ENCODE results near the gene S100A2.
"Not testable (repeated sequence)": the region's sequence is repeated elsewhere in the genome, so short reads cannot be mapped to it uniquely, and the experiment has no call there.

Gene S100A2

DNA sequence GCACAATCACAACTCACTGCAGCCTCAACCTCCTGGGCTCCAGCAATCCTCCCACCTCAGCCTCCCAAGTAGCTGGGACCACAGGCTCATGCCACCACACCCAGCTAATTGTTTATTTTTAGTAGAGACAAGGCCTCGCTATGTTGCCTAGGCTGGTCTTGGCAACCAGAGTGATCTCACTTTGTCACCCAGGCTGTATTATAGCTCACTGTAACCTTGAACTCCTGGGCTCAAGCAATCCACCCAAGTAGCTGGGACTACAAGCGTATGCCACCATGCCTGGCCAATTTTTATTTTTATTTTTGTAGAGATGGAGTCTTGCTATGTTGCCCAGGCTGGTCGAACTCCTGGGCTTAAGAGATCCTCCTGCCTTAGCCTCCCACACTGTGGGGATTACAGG lies 3.6 kb downstream of the S100A2 start:
- not testable (repeated sequence) for DNase-seq

DNA sequence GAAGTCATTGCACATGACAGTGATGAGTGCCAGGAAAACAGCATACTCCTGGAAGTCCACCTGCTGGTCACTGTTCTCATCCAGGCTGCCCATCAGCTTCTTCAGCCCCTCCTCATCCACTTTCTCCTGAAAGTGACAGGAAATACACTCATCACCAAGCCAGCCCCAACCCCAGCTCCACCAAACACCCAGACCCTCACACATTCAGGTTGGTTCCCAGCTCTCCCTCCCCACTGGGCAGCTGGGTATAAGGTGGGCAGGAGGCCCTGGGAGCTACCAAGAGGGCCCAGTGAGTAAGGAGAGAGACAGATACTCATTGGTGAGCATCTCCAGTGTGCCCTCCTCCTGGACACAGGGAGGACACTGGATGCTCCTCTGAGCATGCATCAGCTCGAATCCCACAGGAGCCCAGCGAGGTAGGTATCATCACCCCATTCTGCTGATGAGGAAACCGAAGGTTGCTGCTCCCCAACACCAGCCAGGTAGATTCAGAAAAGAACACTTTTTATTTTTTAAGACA lies 4.1 kb downstream of the S100A2 start:
- DNase-seq: no peak

DNA sequence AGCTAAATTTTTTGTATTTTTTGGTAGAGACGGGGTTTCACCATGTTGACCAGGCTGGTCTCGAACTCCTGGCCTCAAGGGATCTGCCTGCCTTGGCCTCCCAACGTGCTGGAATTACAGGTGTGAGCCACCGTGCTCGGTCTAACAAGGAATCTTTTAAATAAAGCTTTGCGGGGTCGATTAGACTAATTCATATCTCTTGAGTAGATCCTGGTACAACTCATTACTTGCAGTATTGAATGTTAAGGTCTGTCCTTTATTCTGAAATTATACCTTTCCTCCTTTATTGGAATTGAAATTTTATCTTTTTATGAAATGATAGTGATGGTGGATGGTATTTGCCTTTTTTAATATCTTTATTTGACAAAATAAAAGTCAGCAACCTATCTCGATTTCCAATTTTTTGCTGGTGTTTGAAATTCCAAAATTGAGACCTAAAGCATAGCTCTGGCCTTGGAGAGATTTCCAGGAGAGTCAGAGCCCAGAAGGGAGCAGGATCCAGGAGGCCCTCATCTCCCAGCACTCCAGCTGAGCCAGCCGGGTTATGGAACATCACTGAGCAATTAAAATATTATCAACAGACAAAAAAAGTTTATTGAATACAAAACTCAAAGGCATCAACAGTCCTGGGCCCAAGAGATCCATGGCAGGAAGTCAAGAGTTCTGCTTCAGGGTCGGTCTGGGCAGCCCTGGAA lies 4.7 kb downstream of the S100A2 start:
- DNase-seq: no peak

DNA sequence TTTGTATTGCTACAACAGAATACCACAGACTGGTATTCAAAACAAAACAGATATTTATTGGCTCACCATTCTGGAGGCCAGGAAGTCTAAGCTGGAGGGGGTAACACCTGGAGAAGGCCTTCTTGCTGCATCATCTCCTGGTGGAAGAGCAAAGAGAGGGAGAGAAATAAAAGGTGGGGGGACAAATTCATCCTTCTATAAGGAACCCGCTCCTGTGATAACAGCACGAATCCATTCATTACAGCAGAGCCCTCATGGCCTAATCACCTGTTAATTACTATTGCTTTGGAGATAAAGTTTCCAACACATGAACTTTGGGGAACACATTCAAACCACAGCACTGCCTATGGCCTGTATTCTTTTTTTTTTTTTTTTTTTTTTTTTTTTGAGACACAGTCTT lies 5.4 kb downstream of the S100A2 start:
- DNase-seq: no peak

DNA sequence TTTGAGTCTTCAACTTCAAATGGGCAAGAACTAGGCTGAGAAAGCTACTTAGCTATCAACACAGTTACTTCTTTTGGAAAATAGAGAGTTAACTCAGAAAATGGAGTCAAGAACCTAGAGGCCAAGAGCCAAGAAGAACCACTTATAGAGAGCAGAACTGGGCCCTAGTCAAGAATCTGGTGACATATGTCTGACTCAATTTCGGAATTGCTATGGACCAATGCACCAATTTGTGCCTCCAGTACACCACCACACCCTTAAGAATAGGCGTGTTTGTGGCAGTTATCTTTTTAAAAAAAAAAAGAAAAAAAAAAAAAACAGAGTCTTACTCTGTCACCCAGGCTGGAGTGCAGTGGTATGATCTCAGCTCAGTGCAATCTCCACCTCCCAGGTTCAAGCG lies 7.8 kb downstream of the S100A2 start:
- no peak for DNase-seq

DNA sequence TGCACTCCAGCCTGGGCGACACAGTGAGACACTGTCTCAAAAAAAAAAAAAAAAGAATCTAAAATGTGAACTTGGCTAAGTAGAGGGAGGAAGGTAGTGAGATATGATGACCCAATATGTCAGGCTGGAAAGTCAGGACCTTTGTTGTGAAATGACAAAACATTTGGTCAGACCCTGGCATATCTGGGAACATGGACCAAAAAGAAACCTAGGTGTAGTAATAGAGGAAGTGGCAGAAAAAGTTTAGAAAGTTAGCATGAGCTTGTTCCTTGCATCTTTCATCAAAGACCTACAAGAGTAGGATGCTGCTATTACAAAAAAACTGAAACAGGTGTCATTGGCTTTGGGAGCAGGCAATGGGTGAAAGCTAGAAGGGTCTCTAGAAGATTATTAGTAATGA lies 9.3 kb downstream of the S100A2 start:
- no peak for DNase-seq

DNA sequence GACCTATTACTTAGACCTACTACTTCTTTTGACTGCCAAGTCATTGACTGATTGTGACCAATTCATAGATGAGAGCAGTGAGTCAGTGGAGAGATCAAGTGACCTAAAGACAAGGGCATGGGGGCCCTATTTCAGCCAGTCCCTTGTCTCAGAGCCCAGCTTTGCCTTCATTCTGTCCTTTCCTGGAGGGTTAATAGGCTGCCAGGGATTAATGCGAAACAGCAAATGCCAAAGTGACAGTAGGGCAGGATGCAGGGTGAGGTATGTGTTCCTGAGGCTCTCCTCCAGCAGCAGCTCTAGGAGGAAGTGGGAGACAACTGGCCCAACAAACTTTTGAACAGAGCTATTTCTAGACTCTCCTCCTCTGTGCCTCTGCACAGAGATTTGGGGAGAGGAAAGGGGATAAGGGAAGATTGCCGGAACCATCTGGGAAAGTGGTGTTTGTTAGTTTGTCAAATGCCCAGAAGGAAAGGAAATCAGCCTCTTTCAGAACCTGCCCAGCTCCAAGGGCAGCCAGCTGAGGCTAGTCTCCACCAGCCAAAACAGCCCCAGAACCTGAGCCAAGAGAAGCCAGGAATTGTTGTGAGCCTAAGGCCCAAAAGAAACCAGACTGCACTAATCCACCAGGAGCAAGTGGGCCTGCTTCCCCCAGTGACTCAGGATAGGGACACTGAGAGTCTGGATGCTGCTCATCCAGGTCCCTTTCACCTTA lies 11.7 kb downstream of the S100A2 start:
- DNase-seq: peak; percentile 60

DNA sequence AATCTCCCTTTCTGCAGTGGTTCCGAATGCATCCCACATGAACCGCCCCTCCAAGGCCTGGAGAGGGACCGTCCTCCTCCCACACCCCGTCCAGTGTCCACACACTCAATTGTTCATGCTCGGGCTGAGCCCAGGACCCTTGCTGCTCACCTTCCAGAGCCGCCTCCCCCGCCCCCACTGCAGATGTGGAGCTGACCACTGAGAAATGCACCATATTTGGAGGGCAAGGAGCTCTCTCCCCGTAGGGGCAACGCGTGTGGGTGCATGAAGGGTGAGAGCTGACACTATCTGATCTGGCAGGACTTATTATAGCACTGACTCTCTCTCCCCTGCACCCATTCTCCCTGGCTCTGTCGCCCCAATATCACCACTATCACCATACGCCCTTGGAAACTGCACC lies 12.5 kb downstream of the S100A2 start:
- DNase-seq: no peak

DNA sequence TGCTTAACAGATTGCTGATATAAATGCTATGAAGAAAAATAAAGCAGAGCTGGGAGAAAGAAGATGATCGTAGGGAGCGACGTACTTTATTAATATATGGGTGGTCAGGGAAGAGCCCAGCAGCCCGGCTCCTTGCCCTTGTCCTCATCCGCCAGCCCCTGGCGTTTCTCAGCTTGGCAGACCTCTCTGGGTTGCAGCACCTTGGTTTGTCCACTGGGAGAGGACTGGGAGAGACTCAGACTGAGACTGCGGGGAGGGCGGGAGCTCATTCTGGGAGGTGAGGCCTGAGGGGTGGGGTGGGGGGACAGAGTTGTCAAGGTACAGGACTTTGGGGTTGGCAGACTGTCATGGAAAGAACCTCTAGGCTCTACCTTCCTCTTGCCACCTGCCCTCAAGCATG lies 13.3 kb downstream of the S100A2 start:
- no peak for DNase-seq

DNA sequence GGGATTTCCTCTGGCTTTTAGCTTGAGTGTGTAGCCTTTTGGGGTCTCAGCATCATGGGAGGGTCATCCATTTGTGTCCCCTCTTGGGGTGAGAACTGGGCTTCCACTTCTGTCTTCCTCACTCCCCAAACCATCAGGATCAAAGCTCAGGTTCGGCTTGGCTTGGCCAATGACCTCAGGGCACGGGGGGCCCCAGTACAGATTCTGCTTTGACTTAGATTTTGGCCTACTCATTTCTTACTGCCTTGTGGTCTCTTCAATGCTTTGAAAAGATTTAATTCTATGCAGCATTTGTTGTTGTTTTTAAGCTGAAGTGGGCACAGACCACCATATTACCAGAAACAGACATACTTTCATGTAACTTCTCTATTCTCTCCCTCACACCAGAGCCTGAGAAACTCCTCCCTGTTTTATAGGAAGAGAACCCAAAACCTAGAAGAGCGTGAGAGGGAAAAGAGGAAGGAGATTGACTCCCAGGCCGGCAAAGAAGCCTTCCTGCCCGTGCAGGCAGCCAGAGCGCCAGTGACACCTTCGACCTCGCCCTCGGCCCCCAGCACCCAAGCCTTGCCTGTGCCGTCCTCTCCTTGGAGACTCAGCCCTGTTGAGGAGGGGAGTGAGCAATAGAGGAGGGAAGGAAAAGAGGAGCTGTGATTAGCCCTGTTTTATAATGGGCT lies 14.7 kb downstream of the S100A2 start:
- no peak for DNase-seq

DNA sequence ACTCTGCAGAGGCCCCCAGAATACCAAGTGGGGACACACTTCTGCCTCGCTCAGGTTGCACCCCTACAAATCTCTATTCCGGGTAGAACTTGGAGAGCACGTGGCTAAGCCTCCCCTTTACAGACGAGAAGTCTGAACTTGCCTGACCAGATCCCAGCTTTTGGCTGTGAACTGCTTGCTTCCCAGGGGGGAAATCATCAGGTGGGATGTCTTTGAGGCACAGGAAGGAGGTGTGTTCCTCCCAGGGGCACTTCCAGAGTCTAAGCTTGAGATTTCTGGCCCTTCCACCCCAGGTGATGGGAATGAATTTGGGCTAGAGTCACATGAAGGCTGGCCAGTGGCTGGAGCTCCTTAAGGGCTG lies 15.3 kb downstream of the S100A2 start:
- DNase-seq: no peak

DNA sequence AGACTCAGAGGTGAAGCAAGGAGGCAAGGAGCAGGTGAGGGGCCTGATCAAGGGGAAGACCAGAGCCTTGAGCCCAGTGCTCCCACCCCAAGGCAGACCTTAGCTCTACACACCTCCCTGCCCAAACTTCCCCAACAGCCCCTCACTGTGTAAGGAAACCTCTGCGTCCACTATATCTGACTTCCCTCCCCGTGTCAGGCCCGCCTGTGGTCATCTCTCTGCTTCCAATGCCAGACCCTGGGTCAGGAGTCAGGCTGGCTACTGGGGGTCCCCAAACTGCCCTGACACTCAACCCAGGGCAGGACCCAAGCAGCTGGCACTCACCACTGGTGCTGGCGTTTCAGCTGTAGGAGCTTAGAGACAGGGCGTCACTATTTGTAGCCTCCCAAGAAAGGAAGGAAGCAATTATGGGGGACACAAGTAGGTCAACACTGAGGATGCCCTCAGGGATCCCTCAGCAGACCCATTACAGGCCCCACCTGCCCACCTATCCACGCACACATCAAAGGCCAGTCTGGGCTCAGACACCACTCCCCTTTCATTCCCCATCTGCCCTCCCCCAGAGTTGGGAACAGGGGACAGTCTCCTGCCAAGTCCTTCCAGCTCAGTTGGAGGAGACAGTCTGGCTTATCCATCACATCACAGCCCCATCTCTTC lies 15.8 kb downstream of the S100A2 start:
- DNase-seq: no peak

DNA sequence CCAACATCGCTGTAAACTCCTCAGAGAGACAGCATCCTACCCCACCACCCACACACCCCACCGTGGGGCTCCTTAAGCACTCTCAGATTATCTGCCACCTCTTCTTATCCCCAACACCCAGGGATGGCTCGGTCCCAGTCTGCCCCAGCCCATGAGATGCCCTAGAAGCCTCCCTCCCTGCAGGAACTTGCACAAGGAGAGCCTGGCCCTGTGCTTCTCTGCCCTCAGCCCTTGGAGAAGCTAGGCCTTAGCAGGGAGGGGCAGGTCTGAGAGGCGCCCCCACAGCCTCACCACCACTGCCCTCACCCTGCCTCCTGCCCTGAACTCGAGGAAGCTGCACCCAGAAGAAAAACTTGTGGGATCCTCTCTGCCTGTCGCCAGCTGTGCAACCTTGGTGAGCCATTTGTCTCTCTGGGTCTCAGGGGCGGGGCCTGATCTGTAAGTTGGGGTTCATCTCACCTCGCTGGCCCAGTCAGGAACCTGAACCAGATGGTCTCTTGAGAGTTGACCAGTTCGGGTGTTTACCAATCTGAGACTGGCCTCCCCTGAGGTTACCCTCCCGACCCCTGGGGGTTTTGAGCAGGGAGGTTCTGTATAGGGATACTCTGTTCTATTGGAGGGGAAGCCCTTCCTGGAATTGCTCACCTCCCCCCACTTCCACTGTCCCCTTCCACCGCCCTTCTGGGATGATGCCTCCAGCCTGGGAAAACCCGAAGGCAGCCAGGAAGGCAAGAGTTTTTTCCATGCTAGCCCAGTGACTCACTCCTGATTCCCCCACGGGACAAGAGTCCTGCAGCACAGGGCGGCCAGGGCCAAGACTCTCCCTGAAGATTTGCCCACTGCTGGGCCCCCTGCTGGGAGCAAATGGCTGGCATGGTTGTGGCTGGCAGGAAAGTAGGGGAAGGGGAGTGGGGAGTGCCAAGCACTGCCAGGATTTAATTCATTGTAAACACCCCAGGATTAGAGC lies 16.6 kb downstream of the S100A2 start, which contains the start of gene S100A3:
Gene S100A3 (minus strand): TSS at position 537 of the 967 bp plus-strand sequence. CDS start 773 bp downstream, outside the sequence.
- peak; percentile 61 for DNase-seq

DNA sequence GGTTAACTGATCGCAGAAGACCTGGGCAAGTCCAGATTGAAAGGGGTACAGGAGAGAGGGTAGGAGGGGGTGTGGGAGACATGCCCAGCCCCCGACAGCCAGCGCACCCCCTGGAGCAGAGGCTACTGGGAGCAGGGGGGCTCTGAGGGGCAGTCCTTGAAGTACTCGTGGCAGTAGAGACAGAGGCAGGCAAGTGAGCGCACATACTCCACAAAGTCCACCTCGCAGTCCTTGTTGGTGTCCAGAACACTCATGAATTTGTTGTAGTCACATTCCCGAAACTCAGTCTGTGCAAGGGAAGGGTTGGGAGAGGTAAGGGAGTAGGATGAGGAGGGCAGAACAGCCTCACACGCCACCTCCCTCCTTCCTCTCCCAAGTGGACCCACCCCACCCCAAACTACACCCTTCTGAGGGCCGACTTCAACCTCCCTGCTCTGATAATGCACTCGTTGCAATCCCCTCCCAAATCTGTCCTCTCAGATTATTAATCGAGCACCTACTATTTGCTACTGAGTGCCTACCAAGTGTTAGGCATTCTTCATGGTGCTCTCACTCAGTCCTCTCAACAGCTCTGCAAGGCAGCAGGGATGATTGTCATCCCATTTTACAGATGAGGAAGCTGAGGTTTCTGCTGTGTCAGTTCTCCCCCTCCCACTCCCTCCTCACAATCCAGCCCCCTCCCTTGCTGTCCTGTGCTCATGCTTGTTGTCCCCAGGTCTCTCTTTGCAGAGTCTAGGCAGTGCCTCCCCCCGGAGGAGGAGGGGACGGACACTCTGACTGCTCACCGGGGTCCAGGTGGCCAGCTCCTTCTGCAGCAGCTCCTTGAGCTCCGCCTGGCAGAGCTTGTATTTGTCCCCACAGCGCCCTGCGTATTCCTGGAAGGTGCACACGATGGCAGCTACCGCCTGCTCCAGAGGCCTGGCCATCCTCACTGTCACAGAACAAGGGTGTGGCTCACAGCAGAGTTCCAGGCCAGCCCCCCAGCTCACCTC lies 17.8 kb downstream of the S100A2 start:
- DNase-seq: no peak

DNA sequence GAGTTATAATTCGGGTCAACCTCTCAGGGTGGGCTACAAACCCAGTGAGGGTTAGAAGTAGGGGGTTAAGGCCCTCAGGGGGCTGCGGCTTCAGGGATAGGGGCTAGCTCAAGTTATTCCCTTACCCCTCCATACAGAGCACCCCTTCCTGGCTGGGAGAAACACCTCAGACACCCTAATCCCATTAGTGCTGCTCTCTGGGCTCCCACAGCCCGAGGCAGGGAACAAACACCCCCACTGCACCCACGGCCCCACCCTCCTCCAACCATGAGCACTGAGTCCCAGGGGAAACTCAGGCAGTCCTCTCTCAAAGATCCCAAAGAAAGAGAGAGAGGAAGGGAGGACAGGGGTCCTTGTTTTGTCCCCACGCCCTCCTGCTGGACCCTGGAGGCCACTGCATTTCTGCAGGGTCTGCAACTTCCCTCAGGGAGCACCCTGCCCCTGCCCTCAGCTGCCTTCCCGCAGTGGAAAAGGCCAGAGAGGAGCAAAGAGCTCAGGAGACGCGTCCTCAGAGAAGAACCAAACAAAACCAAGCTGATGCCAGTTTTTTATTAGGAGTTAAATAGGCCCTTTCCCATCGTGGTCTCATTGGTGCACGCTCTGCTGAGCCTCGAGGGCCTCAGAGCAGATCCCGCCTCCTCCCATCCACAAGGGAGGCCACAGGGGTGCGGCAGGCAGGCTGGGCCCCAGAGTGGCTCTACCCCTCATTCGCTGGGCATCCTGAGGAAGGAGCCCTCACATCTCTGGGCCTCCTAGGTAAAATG lies 18.7 kb downstream of the S100A2 start:
- DNase-seq: no peak

DNA sequence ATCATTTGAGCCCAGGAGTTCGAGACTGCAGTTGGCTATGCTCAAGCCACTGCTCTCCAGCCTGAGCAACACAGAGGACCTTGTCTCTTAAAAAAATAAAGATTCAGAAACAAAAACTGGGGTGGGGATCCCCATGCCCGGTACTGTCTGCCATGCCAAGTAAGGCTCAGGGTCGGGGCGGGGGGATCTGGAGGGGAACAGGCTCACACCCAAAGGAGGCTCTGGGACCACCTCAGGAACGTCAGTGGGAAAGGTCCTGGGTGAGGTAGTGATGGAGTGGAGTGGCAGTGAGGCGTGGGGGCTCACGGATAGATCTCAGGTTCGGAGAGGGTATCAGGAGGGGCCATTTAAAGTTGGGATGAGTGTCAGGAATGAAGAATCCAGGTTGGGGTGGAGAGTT lies 19.3 kb downstream of the S100A2 start:
- DNase-seq: no peak

DNA sequence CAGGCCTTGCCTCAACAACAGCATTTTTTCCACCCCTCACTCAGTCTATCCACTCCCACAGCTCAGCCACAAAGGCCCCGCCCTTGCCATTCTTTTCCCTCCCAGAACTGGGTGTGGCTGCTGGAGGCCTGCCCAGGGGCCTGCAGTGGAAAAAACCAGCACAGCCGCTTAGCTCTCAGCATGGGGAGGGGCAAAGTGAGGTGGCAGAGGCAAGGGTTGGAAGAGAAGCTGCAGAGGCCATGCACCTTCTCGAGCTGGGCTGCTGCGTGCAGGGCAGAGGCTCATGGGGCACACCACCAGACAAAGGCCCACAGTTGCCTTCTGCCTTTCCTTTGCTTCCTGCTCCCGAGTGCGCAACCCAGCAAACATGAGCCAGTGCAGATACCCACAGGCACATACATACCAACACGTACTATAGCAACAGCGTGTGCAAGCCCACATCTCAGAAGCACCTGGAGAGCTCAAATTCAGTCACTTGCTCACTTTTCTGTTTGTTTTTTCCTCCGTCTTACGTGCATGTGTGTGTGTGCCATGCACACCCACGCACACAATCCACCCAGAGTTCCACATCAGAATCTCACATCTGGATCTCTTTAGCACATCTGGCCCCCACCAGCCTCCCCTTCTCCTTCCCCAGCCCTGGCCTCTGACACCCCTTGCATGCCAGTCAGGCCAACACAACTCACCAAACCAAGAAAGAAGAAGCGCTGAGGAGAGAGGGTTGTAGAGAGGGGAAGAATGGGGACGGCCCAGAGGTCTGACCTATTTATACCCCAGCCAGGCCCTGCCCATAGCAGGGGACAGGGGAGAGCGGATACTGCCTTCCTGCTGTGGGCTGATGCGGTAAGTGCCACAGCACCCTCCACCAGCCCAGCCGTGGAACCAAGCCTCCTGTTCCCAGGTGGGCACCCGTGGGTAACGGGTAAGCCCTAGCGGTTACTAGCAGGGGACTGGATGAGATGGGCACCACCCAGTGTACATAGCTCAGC lies 20.3 kb downstream of the S100A2 start, which contains the start of gene S100A4:
Gene S100A4 (minus strand): TSS at position 740 of the 989 bp plus-strand sequence. CDS start 1,012 bp downstream, outside the sequence.
- DNase-seq: peak; percentile 98

DNA sequence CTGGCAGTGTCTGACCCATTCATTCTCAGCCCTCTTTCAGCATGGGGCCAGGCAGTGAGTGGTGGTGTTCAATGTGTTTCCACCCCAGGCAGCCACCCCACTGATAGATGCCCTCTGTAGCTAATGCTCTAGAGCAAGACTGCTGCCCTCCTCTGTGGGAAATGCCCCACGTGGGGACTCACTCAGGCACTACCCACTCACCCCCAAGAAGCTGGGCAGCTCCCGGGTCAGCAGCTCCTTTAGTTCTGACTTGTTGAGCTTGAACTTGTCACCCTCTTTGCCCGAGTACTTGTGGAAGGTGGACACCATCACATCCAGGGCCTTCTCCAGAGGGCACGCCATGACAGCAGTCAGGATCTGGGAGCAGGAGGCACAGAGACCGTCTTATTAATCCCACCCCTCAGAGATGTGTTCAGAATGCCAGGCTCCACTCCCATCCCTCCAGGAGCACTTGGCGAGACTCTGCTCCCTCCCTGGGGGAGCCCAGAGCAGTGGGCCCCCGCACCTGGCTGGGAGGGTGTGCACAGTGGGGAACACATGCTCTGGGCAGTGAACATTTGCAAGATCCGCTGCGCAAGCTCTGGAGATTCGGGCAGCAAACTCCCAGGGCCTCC lies 21.1 kb downstream of the S100A2 start:
- DNase-seq: no peak

Data from right hindlimb (tissue), 1 donor.